Thoracic aorta (tissue), 2 donors: ENCODE data around the gene AK2. TPM values are rescaled to one million over a fixed set of nuclear protein-coding genes. Genes with fewer than 3 reads are reported as not detected.

ENCODE experiments used
- ATAC-seq: fragments of 150-250 bp; one replicate; pipeline ENCODE4 v1.8.0; 2017; ENCODE audit warnings: low read depth; ENCODE audit not compliant: insufficient number of reproducible peaks, low FRiP score
- DNase-seq: peaks from one replicate; pipeline ENCODE4 v3.0.0-alpha.2; 2020; ENCODE audit warnings: low spot score
- H3K27ac ChIP-seq, 2 donors: fragments of 200-600 bp; sonication (generic); 1 replicate in 1 of 2; 2 replicates in 1 of 2; pipeline ENCODE4 v1.5.1; 2016; ENCODE audit warnings: mild to moderate bottlenecking in 2 of 2, moderate library complexity in 2 of 2
- H3K27me3 ChIP-seq: fragments of 200-600 bp; sonication (generic); replicated peaks from 2 replicates; pipeline ENCODE4 v1.6.0; 2016; ENCODE audit warnings: mild to moderate bottlenecking; ENCODE audit not compliant: insufficient read depth
- H3K36me3 ChIP-seq: fragments of 200-600 bp; sonication (generic); one replicate; pipeline ENCODE4 v1.5.1; 2016
- H3K4me1 ChIP-seq, 2 donors: fragments of 200-600 bp; sonication (generic); 1 replicate in 1 of 2; 2 replicates in 1 of 2; pipeline versions ENCODE4 v1.5.1 to v1.6.0; 2016; ENCODE audit warnings: low read depth in 2 of 2, mild to moderate bottlenecking in 1 of 2; ENCODE audit not compliant: control insufficient read depth in 1 of 2
- H3K4me3 ChIP-seq: fragments of 200-600 bp; sonication (generic); 2 replicates; pipeline ENCODE4 v1.5.1; 2016; ENCODE audit warnings: mild to moderate bottlenecking
- H3K9me3 ChIP-seq: fragments of 200-600 bp; sonication (generic); 2 replicates; pipeline ENCODE4 v1.5.1; 2016
- CTCF ChIP-seq: fragments of 200-600 bp; sonication (generic); IDR thresholded peaks from one replicate; pipeline ENCODE4 v1.5.1; 2019; ENCODE audit warnings: antibody characterized with exemption
- total RNA-seq, 2 donors: library from RNA; depleted of rRNA; stranded (reverse); fragments of >200 nt; gene quantifications; one replicate each; pipeline versions ENCODE4 v1.1.0 to v1.2.3, GENCODE V29; 2016

The AK2 gene
- total RNA-seq, 2 donors from 2014 or later: 106 to 253 TPM

- TF ChIP-seq CTCF: no peak
- no peaks in the 10 kb centered on the region for H3K27me3 ChIP-seq
- ATAC-seq (no peak), DNase-seq (no peak)
- no peaks in the 10 kb centered on the region for H3K36me3 ChIP-seq
- H3K27ac ChIP-seq: no peak overlapping the region
- no peak overlapping the region for H3K4me3 ChIP-seq
- H3K9me3 ChIP-seq: no peaks in the 10 kb centered on the region
- H3K4me1 ChIP-seq: no peaks in the 10 kb centered on the region
These were observed 9.1 kb upstream of the AK2 start for GRCh38 chr1:33045814-33046213.

GRCh38 chr1:33045246-33045645 is 8.6 kb upstream of the AK2 start:
- no peak for ATAC-seq

GRCh38 chr1:33043267-33044092 is 6.8 kb upstream of the AK2 start:
- Histone ChIP-seq H3K27me3 (no peaks in the 10 kb centered on the region), H3K27ac (no peak overlapping the region), H3K4me1 (no peaks in the 10 kb centered on the region), H3K36me3 (no peaks in the 10 kb centered on the region), H3K9me3 (no peaks in the 10 kb centered on the region), H3K4me3 (no peak overlapping the region)
- no peak for TF ChIP-seq CTCF
- ATAC-seq (no peak), DNase-seq (no peak)

More at GRCh38 chr1:33045246-33045645, 8.6 kb upstream of the AK2 start:
- Histone ChIP-seq H3K4me3 (no peak overlapping the region), H3K36me3 (no peaks in the 10 kb centered on the region), H3K9me3 (no peaks in the 10 kb centered on the region), H3K27ac (no peak overlapping the region), H3K4me1 (no peaks in the 10 kb centered on the region), H3K27me3 (no peaks in the 10 kb centered on the region)
- no peak for TF ChIP-seq CTCF
- DNase-seq: no peak

- Histone ChIP-seq H3K36me3 (no peaks in the 10 kb centered on the region), H3K27me3 (no peaks in the 10 kb centered on the region), H3K4me1 (no peaks in the 10 kb centered on the region), H3K4me3 (no peak overlapping the region), H3K9me3 (no peaks in the 10 kb centered on the region), H3K27ac (no peak overlapping the region)
- no peak for TF ChIP-seq CTCF
- ATAC-seq (no peak), DNase-seq (no peak)
These were observed 6.1 kb upstream of the AK2 start for GRCh38 chr1:33042831-33043230.

- H3K4me1 ChIP-seq: peaks cover 0 to 2% of the 10 kb centered on the region in 2 donors
- no peak for DNase-seq
- no peaks in the 10 kb centered on the region for H3K27me3 ChIP-seq
- H3K4me3 ChIP-seq: no peak overlapping the region
- H3K36me3 ChIP-seq: no peaks in the 10 kb centered on the region
- no peak for ATAC-seq
- H3K9me3 ChIP-seq: no peaks in the 10 kb centered on the region
- no peak overlapping the region for H3K27ac ChIP-seq
- TF ChIP-seq CTCF: no peak
These were observed 4.3 kb upstream of the AK2 start for GRCh38 chr1:33041026-33041425.
